22Rv1 (cell line): Measurements from ENCODE around the gene ALG12.

ENCODE experiments used
- CTCF ChIP-seq: fragments of 450-650 bp; IDR thresholded peaks from 2 replicates; pipeline ENCODE4 v1.5.1; 2017; ENCODE audit warnings: mild to moderate bottlenecking
- ZFX ChIP-seq: fragments of 450-650 bp; IDR thresholded peaks from 2 replicates; pipeline ENCODE4 v1.6.1; 2017; ENCODE audit warnings: antibody characterized with exemption, borderline replicate concordance

GRCh38 chr22:49914256-49914655 is 4.0 kb downstream of the ALG12 start:
- no peak for TF ChIP-seq CTCF
- no peak for TF ChIP-seq ZFX
